Endothelial cell of umbilical vein (primary cell): ENCODE data around the gene MS4A10.

Experiments
- CTCF ChIP-seq, 2 donors: IDR thresholded peaks; 1 replicate in 1 of 2; 2 replicates in 1 of 2; pipeline ENCODE4 v1.5.1; 2011; ENCODE audit warnings: low read length in 2 of 2, mild to moderate bottlenecking in 2 of 2, moderate library complexity in 2 of 2, control low read depth in 1 of 2, inconsistent platforms in 1 of 2, low read depth in 1 of 2; ENCODE audit not compliant: insufficient read depth in 1 of 2; ENCODE audit errors: extremely low read depth in 1 of 2
- EZH2 ChIP-seq: IDR thresholded peaks from 2 replicates; pipeline ENCODE4 v1.6.1; 2012; ENCODE audit warnings: borderline replicate concordance, low read depth, mild to moderate bottlenecking, moderate library complexity, low read length, inconsistent platforms; ENCODE audit not compliant: severe bottlenecking
- POLR2A ChIP-seq: IDR thresholded peaks from 2 replicates; pipeline ENCODE4 v1.6.1; 2012; ENCODE audit warnings: low read depth, mild to moderate bottlenecking, control low read depth, low read length
- POLR2AphosphoS5 ChIP-seq: IDR thresholded peaks from 2 replicates; pipeline ENCODE4 v1.6.1; 2012; ENCODE audit warnings: low read depth, mild to moderate bottlenecking, control low read depth, low read length, moderate library complexity; ENCODE audit not compliant: insufficient read depth
- TF ChIP-seq, protein P1 (sequence below): IDR thresholded peaks from 2 replicates; pipeline ENCODE4 v1.6.1; 2011; ENCODE audit not compliant: insufficient read depth, insufficient read length

- TF ChIP-seq, protein P1, sequence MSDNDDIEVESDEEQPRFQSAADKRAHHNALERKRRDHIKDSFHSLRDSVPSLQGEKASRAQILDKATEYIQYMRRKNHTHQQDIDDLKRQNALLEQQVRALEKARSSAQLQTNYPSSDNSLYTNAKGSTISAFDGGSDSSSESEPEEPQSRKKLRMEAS: no peak
- TF ChIP-seq CTCF (IDR thresholded peaks at IDR 0.05; ENCODE audit: extremely low read depth in 1 of 2, insufficient read depth in 1 of 2, low read depth in 1 of 2, low read length in 2 of 2): no peak
- no peak for TF ChIP-seq POLR2A
- TF ChIP-seq POLR2AphosphoS5: no peak
- TF ChIP-seq EZH2: no peak
Measured at GRCh38 chr11:60791153-60791933, 6.2 kb downstream of the MS4A10 start.
